NK-92 treated with Interleukin-12 subunit alpha and Interleukin-12 subunit beta, amount 100 ng/mL, for 24 hours (cell line): ENCODE results near the gene TYW5.
"Not testable (repeated sequence)": the region's sequence is repeated elsewhere in the genome, so short reads cannot be mapped to it uniquely, and the experiment has no call there.

Experiments
- DNase-seq: peaks from one replicate; lab custom pipeline; 2025; lab: John Stamatoyannopoulos, UW

The TYW5 gene

GRCh38 chr2:199914372-199914958, 40.8 kb downstream of the TYW5 start:
- DNase-seq, result no peak

GRCh38 chr2:199912553-199913114, 42.7 kb downstream of the TYW5 start:
- DNase-seq, result not testable (repeated sequence)

GRCh38 chr2:199911877-199912161, 43.5 kb downstream of the TYW5 start:
- no peak for DNase-seq

GRCh38 chr2:199911052-199911876, 44.0 kb downstream of the TYW5 start, which contains the start of gene C2orf69:
C2orf69 (plus strand) TSS chr2:199911293; CDS start chr2:199911439, 146 bp downstream.
- DNase-seq, result peak; percentile 95

- DNase-seq, result no peak
Measured at GRCh38 chr2:199910338-199911051, 44.8 kb downstream of the TYW5 start.

- DNase-seq, result no peak
Measured at GRCh38 chr2:199907008-199907714, 48.1 kb downstream of the TYW5 start.

GRCh38 chr2:199903111-199903510, 52.2 kb downstream of the TYW5 start:
- no peak for DNase-seq

GRCh38 chr2:199902486-199903110, 52.7 kb downstream of the TYW5 start:
- DNase-seq, result no peak

GRCh38 chr2:199901942-199902341, 53.3 kb downstream of the TYW5 start:
- no peak for DNase-seq

GRCh38 chr2:199896617-199897016, 58.7 kb downstream of the TYW5 start:
- no peak for DNase-seq

GRCh38 chr2:199895406-199895805, 59.9 kb downstream of the TYW5 start:
- no peak for DNase-seq

GRCh38 chr2:199883474-199884212, 71.6 kb downstream of the TYW5 start:
- no peak for DNase-seq

- DNase-seq, result no peak
Measured at GRCh38 chr2:199882667-199883066, 72.6 kb downstream of the TYW5 start.
